ENCODE results near the gene CISTR. TPM values are rescaled to one million over a fixed set of nuclear protein-coding genes. Genes with fewer than 3 reads are reported as not detected.
A peak's percentile ranks its signal among the peaks of the same experiment; 100 is the strongest.

CISTR gene
- total and polyA plus RNA-seq, 3 donors from 2014 or later = not detected

DNA sequence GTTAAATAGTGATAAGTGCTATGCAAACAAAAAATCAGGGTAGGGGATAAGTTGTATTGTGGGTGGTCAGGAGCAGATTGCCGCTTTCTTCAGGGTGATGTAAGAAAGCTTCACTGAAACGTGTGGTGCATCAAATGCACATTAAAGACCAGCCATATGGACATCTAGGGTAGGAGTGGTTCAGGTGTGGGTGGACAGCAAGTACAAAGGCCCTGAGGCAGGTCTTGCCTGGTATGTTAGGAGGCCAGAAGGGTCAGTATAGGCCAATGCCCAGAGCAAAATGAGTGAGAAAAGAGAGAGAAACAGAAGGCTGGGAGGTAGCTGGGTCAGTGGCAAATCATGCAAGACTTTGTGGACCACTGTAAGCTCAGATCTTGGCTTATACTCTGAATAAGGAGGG lies 25.6 kb upstream of the CISTR start:
- Histone ChIP-seq H3K9me3 (no peaks in the 10 kb centered on the region), H3K27ac (no peak overlapping the region), H3K36me3 (ENCODE audit: low read depth, missing control alignments) (no peaks in the 10 kb centered on the region), H3K27me3 (no peaks in the 10 kb centered on the region), H3K4me1 (peaks cover 5% of the 10 kb centered on the region), H3K4me3 (no peak overlapping the region)
- intact Hi-C loops (cut with DNase I; ENCODE audit: low total_unique reads) = loop anchor here (10.0 kb wide), 1 partner anchor 207 kb away; the partner anchor contains the start of gene HOXC10
- DNase-seq = no peak
- 83 to 85% methylated on average over 2 of the region's 2 CpGs for WGBS, 2 donors
- TF ChIP-seq, protein P1, sequence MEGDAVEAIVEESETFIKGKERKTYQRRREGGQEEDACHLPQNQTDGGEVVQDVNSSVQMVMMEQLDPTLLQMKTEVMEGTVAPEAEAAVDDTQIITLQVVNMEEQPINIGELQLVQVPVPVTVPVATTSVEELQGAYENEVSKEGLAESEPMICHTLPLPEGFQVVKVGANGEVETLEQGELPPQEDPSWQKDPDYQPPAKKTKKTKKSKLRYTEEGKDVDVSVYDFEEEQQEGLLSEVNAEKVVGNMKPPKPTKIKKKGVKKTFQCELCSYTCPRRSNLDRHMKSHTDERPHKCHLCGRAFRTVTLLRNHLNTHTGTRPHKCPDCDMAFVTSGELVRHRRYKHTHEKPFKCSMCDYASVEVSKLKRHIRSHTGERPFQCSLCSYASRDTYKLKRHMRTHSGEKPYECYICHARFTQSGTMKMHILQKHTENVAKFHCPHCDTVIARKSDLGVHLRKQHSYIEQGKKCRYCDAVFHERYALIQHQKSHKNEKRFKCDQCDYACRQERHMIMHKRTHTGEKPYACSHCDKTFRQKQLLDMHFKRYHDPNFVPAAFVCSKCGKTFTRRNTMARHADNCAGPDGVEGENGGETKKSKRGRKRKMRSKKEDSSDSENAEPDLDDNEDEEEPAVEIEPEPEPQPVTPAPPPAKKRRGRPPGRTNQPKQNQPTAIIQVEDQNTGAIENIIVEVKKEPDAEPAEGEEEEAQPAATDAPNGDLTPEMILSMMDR (IDR thresholded peaks at IDR 0.05) = no peak
- TF ChIP-seq POLR2A (IDR thresholded peaks at IDR 0.05) = no peak

DNA sequence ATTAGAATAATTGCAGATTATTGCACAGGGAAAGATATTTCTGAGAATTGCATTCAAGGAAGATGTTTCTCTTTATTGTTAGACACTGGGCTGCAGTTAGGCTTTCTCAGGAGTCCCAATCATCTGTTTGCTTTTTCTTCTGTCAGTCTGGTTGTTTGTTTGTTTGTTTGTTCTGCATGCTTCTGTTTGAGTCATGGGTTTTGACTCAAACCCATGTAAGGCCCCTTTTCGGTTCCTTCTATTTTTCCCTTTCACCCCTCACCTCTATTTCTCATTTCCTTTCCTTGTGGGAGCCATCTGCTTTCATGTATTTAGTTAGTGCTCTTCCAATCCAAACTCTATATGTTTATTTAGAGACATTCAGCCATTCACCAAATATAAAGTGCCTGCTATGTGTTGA lies 25.1 kb upstream of the CISTR start:
- Histone ChIP-seq H3K4me3 (no peak overlapping the region), H3K27me3 (no peaks in the 10 kb centered on the region), H3K4me1 (peaks cover 5% of the 10 kb centered on the region), H3K36me3 (ENCODE audit: low read depth, missing control alignments) (no peaks in the 10 kb centered on the region), H3K27ac (peak overlapping the region in 1 of 2 donors; percentile 75), H3K9me3 (no peaks in the 10 kb centered on the region)
- TF ChIP-seq, protein P1 (IDR thresholded peaks at IDR 0.05) = no peak
- TF ChIP-seq POLR2A (IDR thresholded peaks at IDR 0.05) = no peak
- no peak for DNase-seq
- WGBS, 2 donors = 93 to 97% methylated on average over 1 of the region's 1 CpG
- intact Hi-C loops (cut with DNase I; ENCODE audit: low total_unique reads) = loop anchor here (10.0 kb wide), 1 partner anchor 208 kb away; the partner anchor contains the start of gene HOXC10

DNA sequence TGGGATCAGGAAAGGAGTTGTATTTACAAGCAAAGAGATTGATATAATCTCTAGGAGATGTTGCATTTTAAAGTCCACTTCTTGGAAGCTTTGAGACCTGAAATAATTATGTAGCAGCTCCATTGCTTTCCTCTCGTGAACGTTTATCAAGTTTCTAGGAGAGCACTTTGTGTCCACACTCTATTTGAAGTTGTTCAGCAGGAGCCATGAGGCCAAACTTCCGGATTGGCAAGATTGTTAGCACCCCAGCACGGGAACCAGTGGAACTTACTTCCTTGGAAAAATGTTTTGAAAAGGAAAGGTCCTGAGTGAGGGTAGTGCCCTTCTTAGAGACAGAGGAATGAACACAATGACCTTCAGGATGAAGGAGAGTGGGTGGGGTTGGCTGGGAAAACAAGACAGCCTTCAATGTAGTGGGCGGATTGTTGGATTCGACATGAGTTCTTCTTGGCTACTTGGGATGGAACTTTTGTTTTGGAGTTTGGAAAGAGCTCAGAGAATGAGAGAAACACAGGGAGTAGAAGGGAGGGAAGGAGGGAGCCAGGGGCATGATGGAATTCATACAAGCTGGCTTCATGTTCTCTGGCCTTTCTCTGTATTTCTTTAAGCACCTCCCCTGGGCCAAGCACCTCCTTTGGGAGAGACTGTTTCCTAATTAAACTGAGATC lies 23.8 kb upstream of the CISTR start:
- WGBS, 2 donors = 27 to 38% methylated on average over 6 of the region's 6 CpGs
- intact Hi-C loops (cut with DNase I; ENCODE audit: low total_unique reads) = loop anchor here (10.0 kb wide), 1 partner anchor 209 kb away; the partner anchor contains the start of gene HOXC10
- Histone ChIP-seq H3K9me3 (no peaks in the 10 kb centered on the region), H3K4me1 (peaks cover 5% of the 10 kb centered on the region), H3K36me3 (ENCODE audit: low read depth, missing control alignments) (no peaks in the 10 kb centered on the region), H3K27me3 (no peaks in the 10 kb centered on the region), H3K4me3 (no peak overlapping the region), H3K27ac (peak overlapping the region; percentile 29 to 75)
- DNase-seq = peak; percentile 63
- TF ChIP-seq, protein P1 (IDR thresholded peaks at IDR 0.05) = no peak
- no peak for TF ChIP-seq POLR2A (IDR thresholded peaks at IDR 0.05)

DNA sequence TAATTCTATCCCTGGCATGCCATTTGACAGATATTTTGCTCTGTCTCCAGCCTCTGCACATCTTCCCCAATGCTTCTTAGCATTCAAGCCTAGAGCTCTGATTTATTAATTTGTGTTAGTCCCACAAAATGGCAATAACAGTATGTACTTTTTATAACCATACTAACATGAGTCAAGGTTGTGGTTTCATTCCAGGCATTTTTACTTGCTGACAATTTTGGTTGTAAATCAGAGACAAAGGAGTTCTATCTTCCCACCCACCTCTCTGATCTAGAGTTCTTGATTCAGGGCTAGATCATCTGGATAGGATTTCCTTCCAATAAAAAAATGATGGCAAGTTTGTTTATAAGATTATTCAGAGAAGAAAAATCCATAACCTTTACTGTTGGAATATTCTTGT lies 18.5 kb upstream of the CISTR start:
- TF ChIP-seq POLR2A (IDR thresholded peaks at IDR 0.05) = no peak
- TF ChIP-seq, protein P1 (IDR thresholded peaks at IDR 0.05) = no peak
- H3K4me1 ChIP-seq = no peaks in the 10 kb centered on the region

DNA sequence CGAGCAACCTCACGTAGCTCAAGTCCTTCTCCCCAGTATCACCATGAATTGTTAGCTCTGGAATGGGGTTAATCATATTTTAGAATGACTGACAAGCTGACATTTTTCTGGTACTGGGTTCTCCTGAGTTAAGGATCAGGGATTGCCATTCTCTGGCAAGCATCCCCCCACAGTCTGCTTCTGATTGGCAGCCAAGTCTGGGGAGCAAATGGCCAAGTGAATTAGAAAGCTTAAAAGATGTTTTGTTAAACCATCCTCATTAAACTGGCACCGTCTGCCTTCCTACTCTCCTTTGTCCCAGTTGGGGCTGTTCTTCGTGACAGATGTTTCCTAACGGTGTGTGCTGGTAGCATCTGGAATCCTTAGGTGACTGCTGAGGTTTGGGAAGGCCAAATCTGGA lies 17.2 kb upstream of the CISTR start:
- no peak for DNase-seq
- TF ChIP-seq POLR2A (IDR thresholded peaks at IDR 0.05) = no peak
- TF ChIP-seq, protein P1 (IDR thresholded peaks at IDR 0.05) = no peak
- Histone ChIP-seq H3K27ac (no peak overlapping the region), H3K9me3 (no peaks in the 10 kb centered on the region), H3K4me3 (no peak overlapping the region), H3K36me3 (ENCODE audit: low read depth, missing control alignments) (no peaks in the 10 kb centered on the region), H3K4me1 (no peaks in the 10 kb centered on the region), H3K27me3 (no peaks in the 10 kb centered on the region)
- WGBS, 2 donors = 89 to 92% methylated on average over 5 of the region's 5 CpGs
- intact Hi-C loops (cut with DNase I; ENCODE audit: low total_unique reads) = no loop called here

More for the DNA sequence above, 18.5 kb upstream of the CISTR start:
- Histone ChIP-seq H3K27me3 (no peaks in the 10 kb centered on the region), H3K36me3 (ENCODE audit: low read depth, missing control alignments) (no peaks in the 10 kb centered on the region), H3K9me3 (no peaks in the 10 kb centered on the region), H3K4me3 (no peak overlapping the region), H3K27ac (no peak overlapping the region)
- no peak for DNase-seq
- intact Hi-C loops (cut with DNase I; ENCODE audit: low total_unique reads) = loop anchor here (10.0 kb wide), 1 partner anchor 215 kb away; the partner anchor contains the start of gene HOXC10

Measured in testis (tissue), 3 donors.